ENCODE data around the gene PNRC1. TPM values are rescaled to one million over a fixed set of nuclear protein-coding genes. Genes with fewer than 3 reads are reported as not detected.
A peak's percentile ranks its signal among the peaks of the same experiment; 100 is the strongest.

The PNRC1 gene
- 19.6 and 22.1 TPM in 2 replicates for total RNA-seq (2014; rRNA removed; shearing (Covaris generic))

DNA sequence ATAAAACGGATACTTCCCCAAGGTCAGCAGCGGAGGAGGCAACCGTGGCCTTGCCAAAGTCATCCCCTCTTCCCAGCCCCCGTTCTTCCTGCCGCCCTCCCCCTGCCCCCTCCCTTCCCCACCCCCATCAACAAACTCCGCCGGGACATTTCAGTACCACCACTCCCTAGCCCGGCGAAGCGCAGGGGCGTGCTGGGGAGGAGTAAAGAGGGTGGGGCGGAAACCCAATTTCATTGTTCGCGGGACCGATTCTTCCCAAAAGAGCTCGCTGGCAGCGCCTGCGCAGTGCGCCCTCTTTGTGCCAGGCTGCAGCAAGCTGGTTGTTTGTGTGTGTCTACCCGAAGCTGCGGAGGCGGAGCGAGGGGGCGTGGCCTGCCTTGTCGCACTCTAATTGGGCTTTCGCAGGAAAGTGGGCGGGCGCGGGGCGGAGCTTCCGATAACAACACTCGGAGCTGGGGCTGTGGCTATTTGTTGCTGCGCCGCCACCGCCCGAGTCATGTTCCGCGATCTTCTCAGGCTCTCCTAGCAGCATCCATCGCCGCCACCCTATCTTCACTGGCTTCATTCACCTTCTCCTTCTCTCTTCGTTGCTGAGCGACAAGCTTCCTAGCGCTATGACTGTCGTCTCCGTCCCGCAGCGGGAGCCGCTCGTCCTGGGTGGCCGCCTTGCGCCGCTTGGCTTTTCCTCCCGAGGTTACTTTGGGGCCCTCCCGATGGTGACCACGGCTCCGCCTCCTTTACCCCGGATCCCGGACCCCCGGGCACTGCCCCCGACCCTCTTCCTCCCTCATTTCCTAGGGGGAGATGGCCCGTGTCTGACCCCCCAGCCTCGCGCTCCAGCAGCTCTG lies at the start of gene PNRC1:
TSS of gene PNRC1 (plus strand) at position 471 of the 848 bp plus-strand sequence. CDS start at position 615, 144 bp downstream.

DNA sequence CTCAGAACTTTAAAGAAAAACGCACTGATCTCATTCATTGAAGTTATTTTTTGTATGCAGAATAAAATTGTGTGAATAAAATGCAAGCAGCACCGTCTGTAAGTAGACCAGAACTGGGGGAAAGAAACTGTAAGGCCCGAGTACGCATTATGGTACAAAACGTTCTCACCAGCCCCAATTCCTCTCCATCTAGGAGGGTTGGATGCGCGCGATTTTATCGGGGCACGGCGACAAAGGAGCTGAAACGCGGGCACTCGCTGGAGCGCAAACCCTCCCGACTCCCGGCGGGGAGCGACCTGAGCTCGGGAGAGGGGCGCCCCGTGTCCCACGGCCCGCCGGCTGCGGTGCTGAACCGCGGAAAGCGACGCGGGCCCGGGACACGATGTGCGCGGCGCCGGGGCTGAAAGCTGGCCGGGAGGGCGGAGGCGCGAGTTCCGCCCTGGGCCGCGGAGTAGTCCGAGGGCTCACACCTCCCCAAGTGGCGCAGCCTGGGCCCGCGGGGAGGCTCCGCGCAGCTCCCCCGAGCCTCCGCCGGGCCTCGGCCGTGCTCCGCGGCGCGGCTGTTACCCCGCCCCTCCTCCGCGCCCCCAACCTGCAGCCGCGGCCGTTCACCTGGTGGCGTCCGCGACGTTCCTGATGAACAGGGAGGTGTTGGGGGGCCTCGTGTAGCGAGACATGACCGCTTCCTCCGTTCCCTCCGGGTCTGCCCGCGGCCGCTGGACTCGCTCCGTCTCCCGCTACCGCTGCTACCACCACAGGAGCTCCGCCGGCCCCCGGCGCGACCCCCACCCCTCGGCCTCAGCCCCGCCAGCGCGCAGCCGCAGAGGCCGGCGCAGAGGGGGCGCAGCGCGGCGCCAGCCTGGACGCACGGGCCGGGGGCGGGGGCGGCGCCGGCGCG lies 36.9 kb downstream of the PNRC1 start, which contains the start of gene SRSF12:
TSS of gene SRSF12 (minus strand) at position 861 of the 898 bp plus-strand sequence. CDS start at position 677, 184 bp downstream.

Small RNAs within 50 kb of the gene (small RNA-seq; reads per million reads assigned to genes)
- gene RN7SL336P: not detected
- 3.6 reads per million, percentile 82 among the genes with 10 or more reads in this experiment for gene RNU2-61P

Other genes starting within 250 kb of the PNRC1 start
- 17.1 and 22.0 TPM in 2 replicates for gene RNGTT, start 117.1 kb upstream of the PNRC1 start, total RNA-seq (2014; rRNA removed; shearing (Covaris generic))
- gene SRSF12, start 37.3 kb downstream of the PNRC1 start, total RNA-seq (2014; rRNA removed; shearing (Covaris generic)): 0.04 and 0.05 TPM in 2 replicates
- gene PM20D2, start 65.3 kb downstream of the PNRC1 start, total RNA-seq (2014; rRNA removed; shearing (Covaris generic)): 11.7 and 11.9 TPM in 2 replicates
- gene GABRR1, start 136.6 kb downstream of the PNRC1 start, total RNA-seq (2014; rRNA removed; shearing (Covaris generic)): not detected in 2 replicates
- 0.24 and 0.26 TPM in 2 replicates for gene GABRR2, start 234.5 kb downstream of the PNRC1 start, total RNA-seq (2014; rRNA removed; shearing (Covaris generic))

Data from A375 (cell line).